HCT116 (cell line): Measurements from ENCODE around the gene QKI.

Source experiments
- CEBPB ChIP-seq: IDR thresholded peaks from 2 replicates; pipeline ENCODE4 v1.6.1; 2012; ENCODE audit warnings: low read depth
- CTCF ChIP-seq, 3 experiments: fragments of 200-600 bp in 1 of 3; sonication (generic) in 1 of 3; IDR thresholded peaks in 2 of 3; conservative IDR thresholded peaks in 1 of 3; 2 replicates each; pipeline ENCODE4 v1.5.1; 2012 to 2017; ENCODE audit warnings: low read depth in 2 of 3, low read length in 2 of 3, antibody characterized with exemption in 1 of 3, borderline replicate concordance in 1 of 3, control low read depth in 1 of 3, mild to moderate bottlenecking in 1 of 3, mixed read lengths in 1 of 3, mixed run types in 1 of 3, moderate library complexity in 1 of 3; ENCODE audit not compliant: insufficient read depth in 1 of 3
- EZH2 ChIP-seq: fragments of 200-600 bp; sonication (generic); IDR thresholded peaks from 2 replicates; pipeline ENCODE4 v1.6.1; 2017; ENCODE audit warnings: antibody characterized with exemption, mixed run types
- EZH2phosphoT487 ChIP-seq: fragments of 200-600 bp; IDR thresholded peaks from 2 replicates; pipeline ENCODE4 v1.6.1; 2018; ENCODE audit warnings: antibody characterized with exemption, borderline replicate concordance
- MAX ChIP-seq: IDR thresholded peaks from 2 replicates; pipeline ENCODE4 v1.6.1; 2012
- POLR2A ChIP-seq: IDR thresholded peaks from 2 replicates; pipeline ENCODE4 v1.7.0; 2011; ENCODE audit warnings: borderline replicate concordance; ENCODE audit not compliant: insufficient read depth, insufficient read length; ENCODE audit errors: extremely low read depth
- POLR2AphosphoS5 ChIP-seq: IDR thresholded peaks from 2 replicates; pipeline ENCODE4 v1.6.1; 2011; ENCODE audit warnings: mild to moderate bottlenecking, low read depth, low read length, moderate library complexity
- RAD21 ChIP-seq: IDR thresholded peaks from 2 replicates; pipeline ENCODE4 v1.6.1; 2012; ENCODE audit warnings: low read depth, mild to moderate bottlenecking
- REST ChIP-seq: IDR thresholded peaks from 2 replicates; pipeline ENCODE4 v1.6.1; 2012; ENCODE audit warnings: low read depth
- SIN3A ChIP-seq: IDR thresholded peaks from 2 replicates; pipeline ENCODE4 v1.6.1; 2012; ENCODE audit warnings: low read depth
- TCF7L2 ChIP-seq: IDR thresholded peaks from 2 replicates; pipeline ENCODE4 v1.7.0; 2011; ENCODE audit warnings: borderline replicate concordance, inconsistent platforms; ENCODE audit not compliant: insufficient read depth, insufficient read length; ENCODE audit errors: extremely low read depth
- ZBTB33 ChIP-seq: IDR thresholded peaks from 2 replicates; pipeline ENCODE4 v1.6.1; 2011; ENCODE audit warnings: mild to moderate bottlenecking, low read length, moderate library complexity; ENCODE audit not compliant: insufficient replicate concordance; ENCODE audit errors: extremely low read depth

GRCh38 chr6:163543321-163543720 lies 128.8 kb downstream of the QKI start:
- no peak for TF ChIP-seq RAD21
- no peak for TF ChIP-seq CTCF (IDR thresholded peaks at IDR 0.05 in 2 of 3, conservative IDR thresholded peaks at IDR 0.05 in 1 of 3; ENCODE audit: borderline replicate concordance in 1 of 3, insufficient read depth in 1 of 3, low read depth in 2 of 3, low read length in 2 of 3)
- TF ChIP-seq EZH2, result no peak
- TF ChIP-seq POLR2AphosphoS5, result no peak
- no peak for TF ChIP-seq CEBPB
- TF ChIP-seq ZBTB33, result no peak
- no peak for TF ChIP-seq SIN3A
- no peak for TF ChIP-seq REST
- TF ChIP-seq POLR2A, result no peak
- TF ChIP-seq EZH2phosphoT487, result no peak
- TF ChIP-seq MAX, result no peak
- TF ChIP-seq TCF7L2, result no peak
